RPMI8226 (cell line): Measurements from ENCODE around the gene CCNB1.
"Not testable (repeated sequence)": the region's sequence is repeated elsewhere in the genome, so short reads cannot be mapped to it uniquely, and the experiment has no call there.

Source experiments
- DNase-seq: peaks from one replicate; pipeline ENCODE4 v3.0.0-alpha.2; 2015

The CCNB1 gene

GRCh38 chr5:69187342-69187741 is 20.4 kb downstream of the CCNB1 start:
- DNase-seq: no peak

- DNase-seq: no peak
Measured at GRCh38 chr5:69188811-69189161, 21.8 kb downstream of the CCNB1 start.

GRCh38 chr5:69189162-69190086 is 22.5 kb downstream of the CCNB1 start, which contains the start of gene CENPH:
Gene CENPH (plus strand): TSS chr5:69189583. CDS start chr5:69189635, 52 bp downstream.
- peak; percentile 97 for DNase-seq

GRCh38 chr5:69202497-69202896 is 35.5 kb downstream of the CCNB1 start:
- DNase-seq: no peak

GRCh38 chr5:69206528-69207190 is 39.7 kb downstream of the CCNB1 start:
- no peak for DNase-seq

- DNase-seq: no peak
Measured at GRCh38 chr5:69209602-69210001, 42.7 kb downstream of the CCNB1 start.

- DNase-seq: no peak
Measured at GRCh38 chr5:69211200-69211599, 44.2 kb downstream of the CCNB1 start.

GRCh38 chr5:69212022-69212421 is 45.1 kb downstream of the CCNB1 start:
- no peak for DNase-seq

GRCh38 chr5:69213513-69214215 is 46.7 kb downstream of the CCNB1 start:
- DNase-seq: no peak

GRCh38 chr5:69217151-69217511 is 50.2 kb downstream of the CCNB1 start:
- DNase-seq: peak; percentile 8

- DNase-seq: peak; percentile 99
Measured at GRCh38 chr5:69217548-69218526, 50.9 kb downstream of the CCNB1 start.

- no peak for DNase-seq
Measured at GRCh38 chr5:69219939-69220338, 53.0 kb downstream of the CCNB1 start.

GRCh38 chr5:69220371-69220770 is 53.4 kb downstream of the CCNB1 start:
- not testable (repeated sequence) for DNase-seq

GRCh38 chr5:69220833-69221232 is 53.9 kb downstream of the CCNB1 start:
- not testable (repeated sequence) for DNase-seq

GRCh38 chr5:69224520-69224919 is 57.6 kb downstream of the CCNB1 start:
- DNase-seq: peak; percentile 36

- DNase-seq: no peak
Measured at GRCh38 chr5:69225860-69226259, 58.9 kb downstream of the CCNB1 start.
